ENCODE results near the gene METTL26.
"Not testable (repeated sequence)": the region's sequence is repeated elsewhere in the genome, so short reads cannot be mapped to it uniquely, and the experiment has no call there.

The METTL26 gene

GRCh38 chr16:616733-617586 lies 19.1 kb downstream of the METTL26 start:
- Mint-ChIP-seq H3K4me1 (ENCODE audit: low read depth) (no peaks in the 10 kb centered on the region), H3K36me3 (ENCODE audit: low read depth) (no peaks in the 10 kb centered on the region), H3K4me3 (no peak overlapping the region), H3K27me3 (no peaks in the 10 kb centered on the region), H3K9me3 (no peaks in the 10 kb centered on the region), H3K27ac (no peak overlapping the region)

DNA sequence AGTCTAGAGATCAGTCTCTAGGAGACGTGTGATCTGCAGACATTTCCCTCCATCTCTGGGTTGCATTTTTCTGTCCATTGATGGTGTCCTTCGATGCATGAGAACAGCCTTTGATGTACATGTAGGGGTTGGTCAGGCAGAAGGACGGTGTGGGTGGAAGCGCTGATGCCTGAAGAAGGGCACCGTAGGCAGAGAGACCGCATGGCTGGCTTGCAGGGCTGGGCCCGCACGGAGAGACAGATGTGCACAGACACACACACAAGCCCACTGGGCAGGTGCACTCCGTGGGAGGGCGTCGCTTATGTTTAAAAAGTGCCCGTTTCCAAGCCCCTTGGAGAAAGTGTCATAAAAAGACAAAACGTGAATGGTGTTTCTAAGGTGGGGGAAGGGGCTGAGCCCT lies 21.0 kb downstream of the METTL26 start:
- Mint-ChIP-seq H3K27ac (no peak overlapping the region), H3K4me1 (ENCODE audit: low read depth) (peaks cover 6% of the 10 kb centered on the region), H3K27me3 (no peaks in the 10 kb centered on the region), H3K9me3 (no peaks in the 10 kb centered on the region), H3K36me3 (ENCODE audit: low read depth) (no peaks in the 10 kb centered on the region), H3K4me3 (no peak overlapping the region)

GRCh38 chr16:610513-611381 lies 25.4 kb downstream of the METTL26 start:
- Mint-ChIP-seq H3K27ac (no peak overlapping the region), H3K4me1 (ENCODE audit: low read depth) (peaks cover 15% of the 10 kb centered on the region), H3K4me3 (no peak overlapping the region), H3K9me3 (no peaks in the 10 kb centered on the region), H3K36me3 (ENCODE audit: low read depth) (no peaks in the 10 kb centered on the region), H3K27me3 (no peaks in the 10 kb centered on the region)

DNA sequence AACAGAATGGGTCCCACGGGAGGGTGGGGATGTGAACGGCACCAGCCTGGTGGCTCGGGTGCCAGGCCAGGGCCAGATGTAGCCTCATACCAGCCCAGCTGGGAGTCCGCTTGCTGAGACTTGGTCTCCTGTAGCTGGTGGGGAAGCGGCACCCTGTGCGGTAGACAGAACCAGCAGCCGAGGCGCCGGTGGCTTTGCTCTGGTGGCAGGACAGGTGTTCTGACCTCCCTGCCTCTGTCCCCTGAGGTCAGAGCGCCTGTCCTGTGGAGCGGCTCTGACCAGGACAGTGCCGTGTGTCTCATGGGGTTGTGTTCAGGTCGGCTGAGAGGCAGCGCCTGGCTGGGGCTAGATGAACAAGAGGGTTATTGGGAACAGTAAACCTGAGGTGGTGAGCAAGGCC lies 26.1 kb downstream of the METTL26 start:
- Mint-ChIP-seq H3K4me1 (ENCODE audit: low read depth) (peaks cover 15% of the 10 kb centered on the region), H3K27ac (no peak overlapping the region), H3K9me3 (no peaks in the 10 kb centered on the region), H3K27me3 (no peaks in the 10 kb centered on the region), H3K36me3 (ENCODE audit: low read depth) (no peaks in the 10 kb centered on the region), H3K4me3 (no peak overlapping the region)

- no peaks in the 10 kb centered on the region for H3K27me3 Mint-ChIP-seq
- peaks cover 15% of the 10 kb centered on the region for H3K4me1 Mint-ChIP-seq (ENCODE audit: low read depth)
- H3K27ac Mint-ChIP-seq, result no peak overlapping the region
- H3K9me3 Mint-ChIP-seq, result no peaks in the 10 kb centered on the region
- H3K36me3 Mint-ChIP-seq (ENCODE audit: low read depth), result peaks cover 3% of the 10 kb centered on the region
- H3K4me3 Mint-ChIP-seq, result no peak overlapping the region
Observed at GRCh38 chr16:609316-609715, 26.8 kb downstream of the METTL26 start.

- peak overlapping the region; percentile 84 for H3K27ac Mint-ChIP-seq
- H3K36me3 Mint-ChIP-seq (ENCODE audit: low read depth), result peaks cover 4% of the 10 kb centered on the region
- no peaks in the 10 kb centered on the region for H3K9me3 Mint-ChIP-seq
- no peaks in the 10 kb centered on the region for H3K27me3 Mint-ChIP-seq
- H3K4me1 Mint-ChIP-seq (ENCODE audit: low read depth), result peaks cover 21% of the 10 kb centered on the region
- H3K4me3 Mint-ChIP-seq, result peak overlapping the region; percentile 48
Observed at GRCh38 chr16:608019-608418, 28.1 kb downstream of the METTL26 start.

DNA sequence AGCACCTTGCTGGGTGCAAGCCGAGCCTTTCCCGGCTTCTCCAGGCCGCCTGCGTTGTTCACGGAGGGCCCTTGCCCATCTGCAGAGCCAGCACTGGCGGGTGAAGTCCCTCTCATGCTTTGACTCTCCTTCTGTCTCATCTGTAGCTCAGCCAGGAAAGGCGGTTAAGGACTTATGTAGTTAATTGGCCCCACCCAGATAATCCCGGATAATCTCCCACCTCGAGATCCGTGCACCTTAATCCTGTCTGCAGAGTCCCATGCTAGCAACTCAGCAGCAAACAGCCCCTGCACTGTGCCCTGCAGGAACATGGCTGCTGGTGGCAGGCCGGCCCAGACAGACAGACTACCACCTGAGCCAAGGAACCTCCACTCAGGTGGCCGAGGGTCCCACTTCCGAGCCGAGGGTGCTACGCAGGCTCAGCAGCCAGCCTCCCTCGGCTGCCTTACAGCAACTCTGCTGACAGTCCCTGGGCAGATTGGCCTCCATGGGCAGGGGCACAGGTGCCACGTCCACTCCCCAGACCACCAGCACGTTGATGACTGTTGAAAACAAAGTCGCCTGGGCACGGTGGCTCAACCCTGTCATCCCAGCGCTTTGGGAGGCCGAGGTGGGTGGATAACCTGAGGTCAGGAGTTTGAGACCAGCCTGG lies 29.3 kb downstream of the METTL26 start:
- Mint-ChIP-seq H3K9me3 (no peaks in the 10 kb centered on the region), H3K27ac (no peak overlapping the region), H3K36me3 (ENCODE audit: low read depth) (peaks cover 4% of the 10 kb centered on the region), H3K4me3 (no peak overlapping the region), H3K4me1 (ENCODE audit: low read depth) (peaks cover 25% of the 10 kb centered on the region), H3K27me3 (no peaks in the 10 kb centered on the region)

GRCh38 chr16:603933-604332 lies 32.2 kb downstream of the METTL26 start:
- no peaks in the 10 kb centered on the region for H3K27me3 Mint-ChIP-seq
- no peak overlapping the region for H3K27ac Mint-ChIP-seq
- no peak overlapping the region for H3K4me3 Mint-ChIP-seq

DNA sequence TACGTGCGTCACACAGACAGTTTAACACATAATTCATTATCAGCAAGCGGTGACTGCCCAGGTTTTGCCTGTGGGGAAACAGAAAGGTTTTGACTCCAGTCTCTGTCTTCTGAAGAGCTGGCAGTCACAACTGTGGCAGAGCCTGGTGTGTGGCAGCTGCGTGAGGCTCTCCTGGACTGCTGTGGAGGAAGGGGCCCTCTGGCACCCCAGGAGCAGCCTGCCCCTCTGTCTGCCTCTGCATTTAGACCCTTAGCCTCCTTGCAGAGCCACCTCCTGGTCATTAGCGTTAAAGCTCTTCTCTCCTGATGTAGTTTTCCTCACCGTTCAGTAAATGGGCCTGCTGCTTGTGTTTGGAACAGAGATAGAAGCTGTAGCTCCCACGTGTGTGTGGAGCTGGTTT lies 35.3 kb downstream of the METTL26 start:
- H3K4me1 Mint-ChIP-seq (ENCODE audit: low read depth), result peaks cover 14% of the 10 kb centered on the region
- H3K4me3 Mint-ChIP-seq, result no peak overlapping the region
- H3K36me3 Mint-ChIP-seq (ENCODE audit: low read depth), result peaks cover 4% of the 10 kb centered on the region
- H3K27me3 Mint-ChIP-seq, result no peaks in the 10 kb centered on the region
- H3K9me3 Mint-ChIP-seq, result no peaks in the 10 kb centered on the region
- H3K27ac Mint-ChIP-seq, result no peak overlapping the region

More at GRCh38 chr16:603933-604332, 32.2 kb downstream of the METTL26 start:
- H3K36me3 Mint-ChIP-seq (ENCODE audit: low read depth), result peaks cover 4% of the 10 kb centered on the region
- H3K4me1 Mint-ChIP-seq (ENCODE audit: low read depth), result peaks cover 18% of the 10 kb centered on the region
- no peaks in the 10 kb centered on the region for H3K9me3 Mint-ChIP-seq

GRCh38 chr16:598823-599739 lies 37.0 kb downstream of the METTL26 start:
- Mint-ChIP-seq H3K4me3 (no peak overlapping the region), H3K27ac (no peak overlapping the region), H3K4me1 (ENCODE audit: low read depth) (peaks cover 22% of the 10 kb centered on the region), H3K36me3 (ENCODE audit: low read depth) (no peaks in the 10 kb centered on the region), H3K9me3 (no peaks in the 10 kb centered on the region), H3K27me3 (no peaks in the 10 kb centered on the region)

DNA sequence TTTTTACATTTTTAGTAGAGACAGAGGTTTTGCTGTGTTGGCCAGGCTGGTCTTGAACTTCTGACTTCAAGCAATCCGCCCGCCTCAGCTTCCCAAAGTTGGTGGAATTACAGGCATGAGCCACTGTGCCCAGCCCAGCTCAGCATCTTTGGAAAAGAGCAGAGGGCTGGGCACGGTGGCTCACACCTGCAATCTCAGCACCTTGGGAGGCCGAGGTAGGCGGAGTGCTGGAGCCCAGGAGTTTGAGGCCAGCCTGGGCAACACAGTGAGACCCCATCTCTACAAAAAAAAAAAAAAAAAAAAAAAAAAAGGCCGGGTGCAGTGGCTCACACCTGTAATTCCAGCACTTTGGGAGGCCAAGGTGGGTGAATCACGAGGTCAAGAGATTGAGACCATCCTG lies 38.5 kb downstream of the METTL26 start:
- not testable (repeated sequence) for H3K27me3 Mint-ChIP-seq, H3K27ac Mint-ChIP-seq

DNA sequence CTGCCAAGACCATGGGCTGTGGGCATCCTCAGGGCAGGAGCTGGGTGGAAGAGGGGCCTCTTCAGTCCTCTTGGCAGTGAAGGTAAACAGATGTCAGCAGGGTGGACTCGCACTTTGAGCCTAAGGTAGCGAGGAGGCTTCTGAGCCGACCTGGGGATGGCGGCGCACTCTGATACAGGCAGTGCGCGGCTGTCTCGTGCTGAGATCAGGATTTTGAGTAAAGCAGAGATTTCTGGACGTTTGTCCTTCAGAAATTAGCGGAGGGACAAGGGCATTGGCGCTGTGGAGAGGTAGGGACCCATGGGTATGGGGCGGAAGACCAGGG lies 39.4 kb downstream of the METTL26 start:
- Mint-ChIP-seq H3K4me3 (no peak overlapping the region), H3K4me1 (ENCODE audit: low read depth) (peaks cover 22% of the 10 kb centered on the region), H3K27ac (no peak overlapping the region), H3K36me3 (ENCODE audit: low read depth) (no peaks in the 10 kb centered on the region), H3K9me3 (no peaks in the 10 kb centered on the region), H3K27me3 (no peaks in the 10 kb centered on the region)

More for the DNA sequence above, 38.5 kb downstream of the METTL26 start:
- H3K4me3 Mint-ChIP-seq; H3K9me3 Mint-ChIP-seq; H3K36me3 Mint-ChIP-seq (ENCODE audit: low read depth): not testable (repeated sequence)
- H3K4me1 Mint-ChIP-seq (ENCODE audit: low read depth), result peaks cover 19% of the 10 kb centered on the region

DNA sequence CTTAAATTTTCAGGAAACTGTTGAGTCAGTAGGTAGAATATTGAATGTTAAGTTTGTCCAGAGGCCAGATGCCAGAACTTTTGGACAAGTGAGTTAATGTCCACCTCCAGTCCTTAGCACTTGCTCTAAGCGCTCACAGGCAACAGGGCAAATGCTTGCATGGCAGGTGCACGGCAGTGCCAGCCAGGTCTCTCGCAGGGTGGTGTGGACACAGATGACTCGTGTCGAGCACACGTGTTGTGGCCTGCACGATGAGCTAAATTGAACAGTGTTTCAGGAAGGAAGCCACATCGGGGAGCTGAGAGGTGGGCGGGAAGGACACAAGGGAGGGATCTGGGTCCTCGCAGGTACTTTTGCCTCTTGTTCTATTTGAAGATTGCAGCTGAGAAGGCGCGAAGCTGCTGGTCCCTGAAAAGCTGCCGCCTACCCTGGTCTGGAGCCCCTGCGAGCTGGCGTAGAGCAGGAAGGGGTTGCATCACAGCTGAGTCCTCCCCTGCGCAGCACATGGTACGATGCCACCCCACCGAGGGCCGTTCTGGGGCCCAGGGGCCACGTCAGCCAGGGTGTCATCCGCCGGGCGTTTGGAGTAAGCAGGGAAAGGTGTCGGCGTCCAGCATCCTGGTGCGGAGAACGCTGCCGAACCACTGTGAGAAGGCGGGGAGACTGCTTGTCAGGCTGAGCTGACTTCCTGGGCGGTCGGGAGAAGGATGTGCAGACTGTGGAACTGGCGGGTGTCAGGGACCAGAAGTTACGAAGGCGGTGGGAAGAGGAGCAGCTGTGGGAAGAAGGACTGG lies 40.0 kb downstream of the METTL26 start:
- no peaks in the 10 kb centered on the region for H3K9me3 Mint-ChIP-seq
- H3K27ac Mint-ChIP-seq, result peak overlapping the region; percentile 55
- peaks cover 24% of the 10 kb centered on the region for H3K4me1 Mint-ChIP-seq (ENCODE audit: low read depth)
- no peak overlapping the region for H3K4me3 Mint-ChIP-seq
- H3K27me3 Mint-ChIP-seq, result no peaks in the 10 kb centered on the region
- no peaks in the 10 kb centered on the region for H3K36me3 Mint-ChIP-seq (ENCODE audit: low read depth)
